DND-41 (cell line): ENCODE results near the gene RAD18.

Experiments used
- ATAC-seq: fragments of 200-7000 bp; cut with Tn5 transposase; 3 replicates; pipeline ENCODE4 v1.9.1; 2021; ENCODE audit warnings: low read depth; ENCODE audit not compliant: insufficient read depth
- DNase-seq: peaks from one replicate; pipeline ENCODE4 v3.0.0-alpha.2; 2020
- H2AFZ ChIP-seq: 2 replicates; pipeline ENCODE4 v1.6.0; 2012; ENCODE audit warnings: low read depth, low read length
- H3K27ac ChIP-seq: 2 replicates; pipeline ENCODE4 v1.5.1; 2012; ENCODE audit warnings: low read length, inconsistent platforms
- H3K27me3 ChIP-seq: fragments of 200-600 bp; sonication (generic); 2 replicates; pipeline ENCODE4 v1.6.0; 2012; ENCODE audit warnings: low read length, mild to moderate bottlenecking, inconsistent platforms; ENCODE audit not compliant: insufficient read depth, poor library complexity
- H3K36me3 ChIP-seq: 2 replicates; pipeline ENCODE4 v1.5.1; 2012; ENCODE audit warnings: low read length, inconsistent platforms; ENCODE audit not compliant: insufficient read depth
- H3K4me1 ChIP-seq: 2 replicates; pipeline ENCODE4 v1.5.1; 2012; ENCODE audit warnings: mild to moderate bottlenecking, low read length; ENCODE audit not compliant: insufficient read depth
- H3K4me2 ChIP-seq: 2 replicates; pipeline ENCODE4 v1.6.0; 2012; ENCODE audit warnings: mild to moderate bottlenecking, moderate library complexity, low read length, inconsistent platforms; ENCODE audit not compliant: insufficient read depth
- H3K4me3 ChIP-seq, 2 experiments: fragments of 200-600 bp in 1 of 2; shearing (Covaris generic) in 1 of 2; 2 replicates each; pipeline ENCODE4 v1.5.1; 2012 to 2016; ENCODE audit warnings: inconsistent platforms in 2 of 2, low read length in 2 of 2, mild to moderate bottlenecking in 2 of 2, low read depth in 1 of 2, moderate library complexity in 1 of 2
- H3K79me2 ChIP-seq: 2 replicates; pipeline ENCODE4 v1.6.0; 2012; ENCODE audit warnings: low read length, inconsistent platforms; ENCODE audit not compliant: insufficient read depth
- H3K9ac ChIP-seq: 2 replicates; pipeline ENCODE4 v1.6.0; 2012; ENCODE audit warnings: low read depth, mild to moderate bottlenecking, inconsistent platforms, low read length, moderate library complexity
- H3K9me3 ChIP-seq: 2 replicates; pipeline ENCODE4 v1.5.1; 2012; ENCODE audit warnings: low read length, moderate library complexity, mild to moderate bottlenecking, inconsistent platforms; ENCODE audit not compliant: insufficient read depth, severe bottlenecking
- H4K20me1 ChIP-seq: 2 replicates; pipeline ENCODE4 v1.6.0; 2012; ENCODE audit warnings: low read length; ENCODE audit not compliant: insufficient read depth
- EZH2 ChIP-seq: IDR thresholded peaks from 3 replicates; pipeline ENCODE4 v1.6.1; 2012; ENCODE audit warnings: borderline replicate concordance, low read depth, mild to moderate bottlenecking, moderate library complexity, low read length, inconsistent platforms; ENCODE audit not compliant: severe bottlenecking
- TF ChIP-seq, protein P1 (sequence below): IDR thresholded peaks from 2 replicates; pipeline ENCODE4 v1.5.1; 2012; ENCODE audit warnings: borderline replicate concordance, low read length, moderate library complexity, mild to moderate bottlenecking; ENCODE audit not compliant: poor library complexity, severe bottlenecking; ENCODE audit errors: extremely low read depth

The RAD18 gene

DNA sequence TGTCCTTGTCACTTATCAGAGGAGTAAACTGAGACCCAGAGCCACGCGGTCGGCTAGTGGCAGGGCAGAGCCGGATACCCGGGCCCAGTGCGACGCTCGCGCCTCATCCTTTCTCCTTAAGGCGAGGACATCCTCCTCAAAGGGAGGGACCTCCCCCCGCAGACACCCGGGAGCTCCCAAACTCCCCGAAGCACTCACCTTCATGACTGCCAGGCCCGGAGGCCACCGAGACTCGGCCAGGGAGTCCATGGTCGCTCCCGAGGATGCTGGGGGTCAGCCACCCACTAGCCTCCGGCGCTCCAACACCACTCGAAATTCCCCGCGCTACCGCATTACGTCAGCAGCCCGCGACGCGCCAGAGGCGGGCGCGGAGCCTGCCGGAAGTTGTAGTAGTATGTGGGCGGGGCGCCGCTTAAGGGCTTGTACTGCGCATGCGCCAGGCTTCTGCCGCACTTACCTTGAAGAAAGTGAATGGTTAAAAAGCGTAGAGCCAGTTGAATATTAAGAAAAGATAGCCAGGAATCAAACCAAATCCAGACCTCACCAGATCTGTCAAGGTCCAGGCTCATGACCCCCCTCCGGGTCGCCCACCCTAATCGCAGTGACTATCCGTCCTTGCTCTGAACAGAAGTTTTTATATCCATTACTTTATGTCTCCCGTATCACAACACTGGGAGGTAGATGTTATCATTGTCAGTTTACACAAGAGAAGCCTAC, at the start of gene RAD18:
RAD18 (minus strand) TSS at position 336 of the 717 bp plus-strand sequence; CDS start at position 249, 87 bp downstream.
- Histone ChIP-seq H3K27me3 (no peaks in the 10 kb centered on the region), H3K4me2 (peak within 1 kb of the TSS; percentile 85), H3K4me1 (peaks cover 36% of the 10 kb centered on the region), H3K79me2 (peaks cover 50% of the 10 kb centered on the region), H3K4me3 (peak within 1 kb of the TSS; percentile 82 to 88), H4K20me1 (peaks cover 11% of the 10 kb centered on the region; the same call in 1 of the 2 replicates), H3K27ac (peak within 1 kb of the TSS; percentile 74), H3K9ac (peak within 1 kb of the TSS; percentile 68), H3K36me3 (peaks cover 16% of the 10 kb centered on the region), H3K9me3 (no peaks in the 10 kb centered on the region), H2AFZ (peak within 1 kb of the TSS; percentile 81)
- ATAC-seq (peak; percentile 91), DNase-seq (peak; percentile 92)
- TF ChIP-seq, protein P1, sequence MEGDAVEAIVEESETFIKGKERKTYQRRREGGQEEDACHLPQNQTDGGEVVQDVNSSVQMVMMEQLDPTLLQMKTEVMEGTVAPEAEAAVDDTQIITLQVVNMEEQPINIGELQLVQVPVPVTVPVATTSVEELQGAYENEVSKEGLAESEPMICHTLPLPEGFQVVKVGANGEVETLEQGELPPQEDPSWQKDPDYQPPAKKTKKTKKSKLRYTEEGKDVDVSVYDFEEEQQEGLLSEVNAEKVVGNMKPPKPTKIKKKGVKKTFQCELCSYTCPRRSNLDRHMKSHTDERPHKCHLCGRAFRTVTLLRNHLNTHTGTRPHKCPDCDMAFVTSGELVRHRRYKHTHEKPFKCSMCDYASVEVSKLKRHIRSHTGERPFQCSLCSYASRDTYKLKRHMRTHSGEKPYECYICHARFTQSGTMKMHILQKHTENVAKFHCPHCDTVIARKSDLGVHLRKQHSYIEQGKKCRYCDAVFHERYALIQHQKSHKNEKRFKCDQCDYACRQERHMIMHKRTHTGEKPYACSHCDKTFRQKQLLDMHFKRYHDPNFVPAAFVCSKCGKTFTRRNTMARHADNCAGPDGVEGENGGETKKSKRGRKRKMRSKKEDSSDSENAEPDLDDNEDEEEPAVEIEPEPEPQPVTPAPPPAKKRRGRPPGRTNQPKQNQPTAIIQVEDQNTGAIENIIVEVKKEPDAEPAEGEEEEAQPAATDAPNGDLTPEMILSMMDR: no peak
- TF ChIP-seq EZH2: no peak

- no peaks in the 10 kb centered on the region for H3K79me2 ChIP-seq
- no peak overlapping the region for H3K4me3 ChIP-seq
- H3K36me3 ChIP-seq: no peaks in the 10 kb centered on the region
- TF ChIP-seq, protein P1: no peak
- no peak for TF ChIP-seq EZH2
- no peak overlapping the region for H3K4me2 ChIP-seq
- no peaks in the 10 kb centered on the region for H3K9me3 ChIP-seq
- no peak overlapping the region for H3K27ac ChIP-seq
- H3K27me3 ChIP-seq: no peaks in the 10 kb centered on the region
- no peak overlapping the region for H2AFZ ChIP-seq
- H3K9ac ChIP-seq: no peak overlapping the region
- ATAC-seq: no peak; the same call in 2 of the 3 replicates
- no peaks in the 10 kb centered on the region for H3K4me1 ChIP-seq
- no peak for DNase-seq
- no peaks in the 10 kb centered on the region for H4K20me1 ChIP-seq
Observed at GRCh38 chr3:9012521-9012920, 49.2 kb upstream of the RAD18 start.

GRCh38 chr3:9009976-9010545, 46.8 kb upstream of the RAD18 start:
- Histone ChIP-seq H3K4me3 (no peak overlapping the region), H3K79me2 (no peaks in the 10 kb centered on the region), H3K36me3 (no peaks in the 10 kb centered on the region), H3K4me2 (no peak overlapping the region), H3K27me3 (no peaks in the 10 kb centered on the region), H4K20me1 (no peaks in the 10 kb centered on the region), H3K27ac (no peak overlapping the region), H3K4me1 (no peaks in the 10 kb centered on the region), H3K9ac (no peak overlapping the region), H2AFZ (no peak overlapping the region), H3K9me3 (no peaks in the 10 kb centered on the region)
- DNase-seq: no peak
- no peak for ATAC-seq
- TF ChIP-seq, protein P1: no peak
- no peak for TF ChIP-seq EZH2
